ENCODE measurements around the gene SYNE2.

The SYNE2 gene

DNA sequence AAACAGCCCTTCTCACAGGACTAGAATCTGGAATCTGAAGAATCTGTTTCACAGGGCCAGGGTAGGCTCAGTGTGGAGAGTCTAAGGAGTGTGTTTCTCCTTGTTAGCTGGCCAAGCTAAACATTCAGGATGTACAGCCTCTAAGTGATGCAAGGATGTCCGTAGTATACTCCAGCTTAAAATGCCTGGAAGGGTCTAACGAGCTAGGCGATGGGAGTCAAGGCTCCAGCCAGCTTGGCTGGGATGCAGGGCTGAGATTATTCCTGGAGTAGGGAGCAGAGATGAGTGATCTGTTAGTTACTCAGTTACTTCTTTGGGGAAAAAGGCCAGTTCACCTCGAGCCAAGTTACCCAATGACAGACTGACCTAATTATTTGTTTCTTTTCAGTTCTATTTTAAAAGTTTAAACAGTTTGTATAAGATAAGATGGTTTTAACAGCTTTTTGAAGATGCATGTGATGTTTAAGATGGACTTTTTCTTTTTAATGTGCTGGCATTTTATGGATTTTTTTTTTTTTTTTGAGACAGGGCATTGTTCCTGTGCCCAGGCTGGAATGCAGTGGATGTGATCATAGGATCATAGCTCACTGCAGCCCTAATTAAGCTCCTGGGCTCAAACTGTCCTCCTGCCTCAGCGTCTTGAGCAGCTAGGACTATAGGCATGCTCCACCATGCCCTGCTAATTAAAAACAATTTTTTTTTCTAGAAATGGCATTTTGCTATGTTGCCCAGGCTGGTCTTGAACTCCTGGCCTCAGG lies 41.1 kb downstream of the SYNE2 start:
- no peak overlapping the region for H3K27ac ChIP-seq
- H3K9ac ChIP-seq: no peak overlapping the region
- H3K4me3 ChIP-seq (ENCODE audit: low read depth, low read length): no peak overlapping the region
- H3K27me3 ChIP-seq (ENCODE audit: control insufficient read depth, insufficient read depth, low read length): no peaks in the 10 kb centered on the region
- H3K79me2 ChIP-seq: no peaks in the 10 kb centered on the region
- H2AFZ ChIP-seq: no peak overlapping the region
- no peak overlapping the region for H3K4me2 ChIP-seq (ENCODE audit: low read length)
- peaks cover 5% of the 10 kb centered on the region for H3K4me1 ChIP-seq
- no peaks in the 10 kb centered on the region for H3K36me3 ChIP-seq (ENCODE audit: control insufficient read depth, insufficient read depth, low read length)
- no peaks in the 10 kb centered on the region for H3K9me3 ChIP-seq (ENCODE audit: control insufficient read depth, low read length)
- TF ChIP-seq, protein P1, sequence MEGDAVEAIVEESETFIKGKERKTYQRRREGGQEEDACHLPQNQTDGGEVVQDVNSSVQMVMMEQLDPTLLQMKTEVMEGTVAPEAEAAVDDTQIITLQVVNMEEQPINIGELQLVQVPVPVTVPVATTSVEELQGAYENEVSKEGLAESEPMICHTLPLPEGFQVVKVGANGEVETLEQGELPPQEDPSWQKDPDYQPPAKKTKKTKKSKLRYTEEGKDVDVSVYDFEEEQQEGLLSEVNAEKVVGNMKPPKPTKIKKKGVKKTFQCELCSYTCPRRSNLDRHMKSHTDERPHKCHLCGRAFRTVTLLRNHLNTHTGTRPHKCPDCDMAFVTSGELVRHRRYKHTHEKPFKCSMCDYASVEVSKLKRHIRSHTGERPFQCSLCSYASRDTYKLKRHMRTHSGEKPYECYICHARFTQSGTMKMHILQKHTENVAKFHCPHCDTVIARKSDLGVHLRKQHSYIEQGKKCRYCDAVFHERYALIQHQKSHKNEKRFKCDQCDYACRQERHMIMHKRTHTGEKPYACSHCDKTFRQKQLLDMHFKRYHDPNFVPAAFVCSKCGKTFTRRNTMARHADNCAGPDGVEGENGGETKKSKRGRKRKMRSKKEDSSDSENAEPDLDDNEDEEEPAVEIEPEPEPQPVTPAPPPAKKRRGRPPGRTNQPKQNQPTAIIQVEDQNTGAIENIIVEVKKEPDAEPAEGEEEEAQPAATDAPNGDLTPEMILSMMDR (IDR thresholded peaks at IDR 0.05): no peak

DNA sequence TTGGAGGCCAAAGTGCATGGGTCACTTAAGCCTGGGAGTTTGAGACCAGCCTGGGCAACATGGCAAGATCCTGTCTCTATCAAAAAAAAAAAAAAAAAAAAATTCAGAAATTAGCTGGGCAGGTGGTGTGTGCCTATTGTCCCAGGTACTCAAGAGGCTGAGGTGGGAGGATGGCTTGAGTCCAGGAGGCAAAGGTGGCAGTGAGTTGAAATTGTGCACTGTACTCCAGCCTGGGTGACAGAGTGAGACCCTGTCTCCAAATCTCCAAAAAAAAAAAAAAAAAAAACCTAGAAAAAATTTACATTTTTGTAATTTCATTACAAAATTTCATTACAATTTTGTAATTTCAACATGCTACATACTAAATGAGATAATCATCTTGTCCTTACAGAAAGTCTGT lies 42.7 kb downstream of the SYNE2 start:
- no peaks in the 10 kb centered on the region for H3K9me3 ChIP-seq (ENCODE audit: control insufficient read depth, low read length)
- H3K4me3 ChIP-seq (ENCODE audit: low read depth, low read length): no peak overlapping the region
- no peaks in the 10 kb centered on the region for H3K36me3 ChIP-seq (ENCODE audit: control insufficient read depth, insufficient read depth, low read length)
- H3K79me2 ChIP-seq: no peaks in the 10 kb centered on the region
- H3K27me3 ChIP-seq (ENCODE audit: control insufficient read depth, insufficient read depth, low read length): no peaks in the 10 kb centered on the region
- peak overlapping the region; percentile 53 for H3K27ac ChIP-seq
- H3K9ac ChIP-seq: no peak overlapping the region
- TF ChIP-seq, protein P1 (IDR thresholded peaks at IDR 0.05): no peak
- H2AFZ ChIP-seq: no peak overlapping the region
- peaks cover 5% of the 10 kb centered on the region for H3K4me1 ChIP-seq
- H3K4me2 ChIP-seq (ENCODE audit: low read length): no peak overlapping the region

DNA sequence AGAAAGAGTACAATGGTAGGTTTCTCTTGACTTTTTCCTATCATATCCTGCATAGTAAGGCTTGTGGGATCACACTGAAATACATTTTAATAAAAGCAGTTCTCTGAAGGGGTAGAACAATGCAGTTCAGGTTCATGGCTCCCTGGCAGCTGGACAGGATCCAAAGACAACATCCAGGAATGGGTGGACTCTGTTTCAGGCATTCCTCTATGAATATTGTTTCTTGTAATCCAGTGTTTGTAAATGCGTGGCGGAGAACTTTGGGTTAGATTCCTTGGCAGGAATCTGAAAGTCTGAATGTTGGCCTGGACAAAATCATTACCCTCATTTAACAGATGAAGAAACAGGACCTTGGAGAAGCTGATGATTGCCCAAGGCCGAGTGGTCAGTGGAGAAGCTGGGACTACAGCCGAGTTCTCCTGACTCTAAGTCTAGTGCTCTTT lies 43.5 kb downstream of the SYNE2 start:
- H3K4me1 ChIP-seq: peaks cover 5% of the 10 kb centered on the region
- H3K4me2 ChIP-seq (ENCODE audit: low read length): no peak overlapping the region
- TF ChIP-seq, protein P1 (IDR thresholded peaks at IDR 0.05): no peak
- no peaks in the 10 kb centered on the region for H3K79me2 ChIP-seq
- no peaks in the 10 kb centered on the region for H3K36me3 ChIP-seq (ENCODE audit: control insufficient read depth, insufficient read depth, low read length)
- no peaks in the 10 kb centered on the region for H3K9me3 ChIP-seq (ENCODE audit: control insufficient read depth, low read length)
- H2AFZ ChIP-seq: peak overlapping the region; percentile 17
- H3K27ac ChIP-seq: peak overlapping the region; percentile 53
- H3K9ac ChIP-seq: no peak overlapping the region
- no peak overlapping the region for H3K4me3 ChIP-seq (ENCODE audit: low read depth, low read length)
- no peaks in the 10 kb centered on the region for H3K27me3 ChIP-seq (ENCODE audit: control insufficient read depth, insufficient read depth, low read length)

DNA sequence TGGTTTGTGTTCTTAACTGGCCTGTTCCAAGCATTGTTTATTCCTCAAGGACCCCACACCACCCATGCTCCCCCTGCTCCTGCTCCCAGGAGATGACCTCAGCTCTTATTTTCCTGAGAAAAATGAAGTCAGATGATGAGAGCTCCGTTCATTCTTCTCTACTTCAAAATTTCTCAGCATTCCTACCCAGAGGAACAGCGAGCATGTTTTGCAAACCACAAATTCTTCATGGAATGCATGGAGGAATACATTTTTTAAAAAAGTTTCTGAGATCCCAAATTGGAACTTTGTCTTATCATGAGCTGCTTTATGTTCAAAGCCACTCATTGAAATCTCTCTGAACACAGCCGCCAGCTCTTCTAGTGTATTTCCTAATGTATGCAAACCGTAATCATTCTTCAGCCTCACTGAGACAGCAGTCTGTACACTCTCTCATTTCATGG lies 44.9 kb downstream of the SYNE2 start:
- H3K4me3 ChIP-seq (ENCODE audit: low read depth, low read length): no peak overlapping the region
- no peaks in the 10 kb centered on the region for H3K79me2 ChIP-seq
- no peak overlapping the region for H3K4me2 ChIP-seq (ENCODE audit: low read length)
- H3K9me3 ChIP-seq (ENCODE audit: control insufficient read depth, low read length): no peaks in the 10 kb centered on the region
- H3K27ac ChIP-seq: no peak overlapping the region
- TF ChIP-seq, protein P1 (IDR thresholded peaks at IDR 0.05): no peak
- H3K4me1 ChIP-seq: peaks cover 5% of the 10 kb centered on the region
- no peak overlapping the region for H2AFZ ChIP-seq
- H3K27me3 ChIP-seq (ENCODE audit: control insufficient read depth, insufficient read depth, low read length): no peaks in the 10 kb centered on the region
- H3K36me3 ChIP-seq (ENCODE audit: control insufficient read depth, insufficient read depth, low read length): no peaks in the 10 kb centered on the region
- no peak overlapping the region for H3K9ac ChIP-seq

DNA sequence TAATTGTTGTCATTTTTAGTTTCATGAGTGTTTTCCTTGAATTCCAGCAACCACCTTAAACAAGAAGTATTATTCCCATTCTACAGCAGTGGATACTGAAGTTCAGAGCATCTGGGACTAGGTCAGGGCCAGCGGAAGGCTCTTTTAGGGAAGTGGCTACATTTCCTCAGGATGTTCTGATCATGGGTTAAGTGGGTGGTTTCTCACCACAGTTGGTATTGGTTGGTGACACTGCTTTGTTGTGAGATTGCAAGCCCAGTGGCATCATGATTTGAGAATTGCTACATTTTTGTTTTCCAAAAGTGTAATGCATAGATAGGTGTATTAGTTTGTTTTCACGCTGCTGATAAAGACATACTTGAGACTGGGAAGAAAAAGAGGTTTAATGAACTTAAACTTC lies 47.1 kb downstream of the SYNE2 start:
- Histone ChIP-seq H3K36me3 (ENCODE audit: control insufficient read depth, insufficient read depth, low read length) (no peaks in the 10 kb centered on the region), H3K9me3 (ENCODE audit: control insufficient read depth, low read length) (no peaks in the 10 kb centered on the region), H3K27me3 (ENCODE audit: control insufficient read depth, insufficient read depth, low read length) (no peaks in the 10 kb centered on the region), H3K4me1 (peaks cover 5% of the 10 kb centered on the region), H3K9ac (no peak overlapping the region), H2AFZ (no peak overlapping the region), H3K27ac (no peak overlapping the region), H3K79me2 (no peaks in the 10 kb centered on the region), H3K4me3 (ENCODE audit: low read depth, low read length) (no peak overlapping the region), H3K4me2 (ENCODE audit: low read length) (no peak overlapping the region)
- TF ChIP-seq, protein P1 (IDR thresholded peaks at IDR 0.05): no peak
